Osteoblast (primary cell): Measurements from ENCODE around the gene PLEKHG7. TPM values are rescaled to one million over a fixed set of nuclear protein-coding genes. Genes with fewer than 3 reads are reported as not detected.
"Not testable (repeated sequence)": the region's sequence is repeated elsewhere in the genome, so short reads cannot be mapped to it uniquely, and the experiment has no call there.

Experiments used
- DNase-seq: peaks from one replicate; pipeline ENCODE4 v3.0.0; 2011; ENCODE audit warnings: low spot score, mixed read lengths; ENCODE audit not compliant: insufficient read length; ENCODE audit errors: missing footprints
- H2AFZ ChIP-seq: 2 replicates; pipeline ENCODE4 v1.6.0; 2011; ENCODE audit warnings: mild to moderate bottlenecking, low read length
- H3K27ac ChIP-seq: 2 replicates; pipeline ENCODE4 v1.5.1; 2011; ENCODE audit warnings: mild to moderate bottlenecking, low read depth, low read length, moderate library complexity
- H3K27me3 ChIP-seq: 2 replicates; pipeline ENCODE4 v1.6.0; 2012; ENCODE audit warnings: mild to moderate bottlenecking, control low read depth, inconsistent platforms, low read length, moderate library complexity; ENCODE audit not compliant: insufficient read depth
- H3K36me3 ChIP-seq: 2 replicates; pipeline ENCODE4 v1.5.1; 2011; ENCODE audit warnings: mild to moderate bottlenecking, low read length, control low read depth, moderate library complexity; ENCODE audit not compliant: insufficient read depth
- H3K4me1 ChIP-seq: 2 replicates; pipeline ENCODE4 v1.5.1; 2011; ENCODE audit warnings: mild to moderate bottlenecking, low read length, control low read depth, moderate library complexity; ENCODE audit not compliant: insufficient read depth
- H3K4me2 ChIP-seq: 2 replicates; pipeline ENCODE4 v1.6.0; 2011; ENCODE audit warnings: mild to moderate bottlenecking, low read length; ENCODE audit not compliant: insufficient read depth
- H3K4me3 ChIP-seq: fragments of 200-600 bp; sonication (generic); 3 replicates; pipeline ENCODE4 v1.5.1; 2012; ENCODE audit warnings: mild to moderate bottlenecking, low read length, inconsistent platforms; ENCODE audit not compliant: insufficient read depth
- H3K79me2 ChIP-seq: 2 replicates; pipeline ENCODE4 v1.6.0; 2012; ENCODE audit warnings: mild to moderate bottlenecking, low read length, control low read depth, inconsistent platforms; ENCODE audit not compliant: insufficient read depth
- H3K9me3 ChIP-seq: 2 replicates; pipeline ENCODE4 v1.5.1; 2011; ENCODE audit warnings: low read depth, low read length, control low read depth
- H4K20me1 ChIP-seq: 2 replicates; pipeline ENCODE4 v1.6.0; 2012; ENCODE audit warnings: mild to moderate bottlenecking, low read length, control low read depth; ENCODE audit not compliant: insufficient read depth
- total RNA-seq: library from RNA; depleted of rRNA; stranded (reverse); fragments of >200 nt; gene quantifications from 2 replicates; pipeline ENCODE4 v1.2.3, GENCODE V29; 2012
- TF ChIP-seq, protein P1 (sequence below): IDR thresholded peaks from 2 replicates; pipeline ENCODE4 v1.5.1; 2011; ENCODE audit warnings: mild to moderate bottlenecking, low read depth, low read length, moderate library complexity; ENCODE audit errors: extremely low read depth

The PLEKHG7 gene
- total RNA-seq, 1 donor: not detected

DNA sequence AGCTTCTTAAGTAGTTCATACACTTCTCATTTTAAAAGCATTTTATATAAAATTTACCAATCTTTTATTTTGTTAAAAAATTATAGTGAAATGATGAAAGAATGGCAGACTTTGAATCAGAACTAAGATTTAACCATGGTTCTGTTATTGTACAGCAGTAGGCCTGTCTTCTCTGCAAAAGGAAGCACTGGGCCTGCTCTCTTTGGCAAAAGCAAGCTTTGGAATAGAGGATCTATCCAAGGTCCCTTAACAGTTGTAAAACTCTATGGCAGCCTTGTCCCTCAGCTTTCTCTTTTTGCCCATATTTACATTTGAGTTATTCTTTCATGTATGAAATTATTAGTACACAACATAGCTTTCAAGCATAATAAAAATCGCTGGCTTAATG lies 82.8 kb downstream of the PLEKHG7 start:
- Histone ChIP-seq H3K27ac (no peak overlapping the region), H3K4me1 (peaks cover 21% of the 10 kb centered on the region), H3K79me2 (peaks cover 13% of the 10 kb centered on the region), H3K4me3 (no peak overlapping the region), H2AFZ (no peak overlapping the region), H3K9me3 (no peaks in the 10 kb centered on the region), H3K27me3 (no peaks in the 10 kb centered on the region), H4K20me1 (peaks cover 5% of the 10 kb centered on the region), H3K36me3 (peaks cover 10% of the 10 kb centered on the region), H3K4me2 (no peak overlapping the region)
- TF ChIP-seq, protein P1, sequence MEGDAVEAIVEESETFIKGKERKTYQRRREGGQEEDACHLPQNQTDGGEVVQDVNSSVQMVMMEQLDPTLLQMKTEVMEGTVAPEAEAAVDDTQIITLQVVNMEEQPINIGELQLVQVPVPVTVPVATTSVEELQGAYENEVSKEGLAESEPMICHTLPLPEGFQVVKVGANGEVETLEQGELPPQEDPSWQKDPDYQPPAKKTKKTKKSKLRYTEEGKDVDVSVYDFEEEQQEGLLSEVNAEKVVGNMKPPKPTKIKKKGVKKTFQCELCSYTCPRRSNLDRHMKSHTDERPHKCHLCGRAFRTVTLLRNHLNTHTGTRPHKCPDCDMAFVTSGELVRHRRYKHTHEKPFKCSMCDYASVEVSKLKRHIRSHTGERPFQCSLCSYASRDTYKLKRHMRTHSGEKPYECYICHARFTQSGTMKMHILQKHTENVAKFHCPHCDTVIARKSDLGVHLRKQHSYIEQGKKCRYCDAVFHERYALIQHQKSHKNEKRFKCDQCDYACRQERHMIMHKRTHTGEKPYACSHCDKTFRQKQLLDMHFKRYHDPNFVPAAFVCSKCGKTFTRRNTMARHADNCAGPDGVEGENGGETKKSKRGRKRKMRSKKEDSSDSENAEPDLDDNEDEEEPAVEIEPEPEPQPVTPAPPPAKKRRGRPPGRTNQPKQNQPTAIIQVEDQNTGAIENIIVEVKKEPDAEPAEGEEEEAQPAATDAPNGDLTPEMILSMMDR: no peak
- no peak for DNase-seq

DNA sequence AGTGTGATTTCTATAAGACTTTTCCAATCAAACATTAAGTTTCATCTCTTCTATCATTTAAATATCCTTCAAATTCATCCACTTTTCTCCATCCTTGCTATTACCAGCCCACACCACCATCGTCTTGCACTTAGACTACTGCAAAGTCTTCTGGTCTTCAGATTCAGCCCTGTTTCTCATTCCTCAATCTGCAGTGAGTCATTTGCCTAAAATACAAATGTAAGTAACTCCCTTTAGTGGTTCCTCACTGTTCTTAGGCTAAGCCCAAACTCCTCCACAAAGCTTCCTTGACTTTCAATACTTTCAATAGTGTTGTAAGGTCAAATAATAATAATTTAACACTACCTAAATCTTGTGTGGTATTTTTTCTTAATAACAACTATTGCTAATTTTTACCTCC lies 83.3 kb downstream of the PLEKHG7 start:
- no peak overlapping the region for H2AFZ ChIP-seq
- H3K79me2 ChIP-seq: peaks cover 13% of the 10 kb centered on the region
- peaks cover 5% of the 10 kb centered on the region for H4K20me1 ChIP-seq
- H3K27me3 ChIP-seq: no peaks in the 10 kb centered on the region
- DNase-seq: peak; percentile 52
- H3K4me3 ChIP-seq: no peak overlapping the region
- peaks cover 21% of the 10 kb centered on the region for H3K4me1 ChIP-seq
- TF ChIP-seq, protein P1: no peak
- no peak overlapping the region for H3K27ac ChIP-seq
- peaks cover 10% of the 10 kb centered on the region for H3K36me3 ChIP-seq
- no peak overlapping the region for H3K4me2 ChIP-seq
- no peaks in the 10 kb centered on the region for H3K9me3 ChIP-seq

DNA sequence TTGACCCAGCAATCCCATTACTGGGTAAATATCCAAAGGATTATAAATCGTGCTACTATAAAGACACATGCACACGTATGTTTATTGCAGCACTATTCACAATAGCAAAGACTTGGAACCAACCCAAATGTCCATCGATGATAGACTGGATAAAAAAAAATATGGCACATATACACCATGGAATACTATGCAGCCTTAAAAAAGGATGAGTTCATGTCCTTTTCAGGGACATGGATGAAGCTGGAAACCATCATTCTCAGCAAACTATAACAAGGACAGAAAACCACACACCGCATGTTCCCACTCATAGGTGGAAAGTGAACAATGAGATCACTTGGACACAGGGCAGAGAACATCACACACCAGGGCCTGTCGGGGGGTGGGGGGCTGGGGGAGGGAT lies 91.6 kb downstream of the PLEKHG7 start:
- not testable (repeated sequence) for H2AFZ ChIP-seq, H3K9me3 ChIP-seq, H3K4me3 ChIP-seq, H4K20me1 ChIP-seq, H3K27me3 ChIP-seq, H3K27ac ChIP-seq, H3K4me1 ChIP-seq, DNase-seq, H3K79me2 ChIP-seq, H3K4me2 ChIP-seq
- peaks cover 17% of the 10 kb centered on the region for H3K36me3 ChIP-seq

DNA sequence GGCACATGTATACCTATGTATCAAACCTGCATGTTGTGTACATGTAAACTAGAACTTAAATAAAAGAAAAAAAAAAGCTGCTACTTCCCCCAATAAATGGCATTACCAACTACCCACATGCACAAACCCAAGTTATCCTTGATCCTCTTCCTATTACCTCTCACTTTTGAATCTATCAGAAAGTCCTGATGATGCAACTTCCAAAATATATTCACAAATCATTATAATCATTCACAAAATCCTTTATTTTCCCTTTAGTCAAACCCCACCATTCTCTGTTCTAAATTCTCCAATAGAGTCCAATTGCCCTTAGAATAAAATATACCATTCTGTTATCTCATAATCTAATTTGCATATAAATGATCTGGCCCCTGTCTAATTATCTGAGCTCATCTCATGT lies 92.0 kb downstream of the PLEKHG7 start:
- no peaks in the 10 kb centered on the region for H3K27me3 ChIP-seq
- no peak overlapping the region for H3K27ac ChIP-seq
- H3K79me2 ChIP-seq: peaks cover 10% of the 10 kb centered on the region
- H3K4me2 ChIP-seq: no peak overlapping the region
- no peak overlapping the region for H2AFZ ChIP-seq
- TF ChIP-seq, protein P1: no peak
- H4K20me1 ChIP-seq: no peaks in the 10 kb centered on the region
- H3K4me1 ChIP-seq: no peaks in the 10 kb centered on the region
- H3K9me3 ChIP-seq: no peaks in the 10 kb centered on the region
- H3K4me3 ChIP-seq: no peak overlapping the region
- DNase-seq: no peak
- peaks cover 17% of the 10 kb centered on the region for H3K36me3 ChIP-seq
